ENCODE measurements around the gene ABCC2.

DNA sequence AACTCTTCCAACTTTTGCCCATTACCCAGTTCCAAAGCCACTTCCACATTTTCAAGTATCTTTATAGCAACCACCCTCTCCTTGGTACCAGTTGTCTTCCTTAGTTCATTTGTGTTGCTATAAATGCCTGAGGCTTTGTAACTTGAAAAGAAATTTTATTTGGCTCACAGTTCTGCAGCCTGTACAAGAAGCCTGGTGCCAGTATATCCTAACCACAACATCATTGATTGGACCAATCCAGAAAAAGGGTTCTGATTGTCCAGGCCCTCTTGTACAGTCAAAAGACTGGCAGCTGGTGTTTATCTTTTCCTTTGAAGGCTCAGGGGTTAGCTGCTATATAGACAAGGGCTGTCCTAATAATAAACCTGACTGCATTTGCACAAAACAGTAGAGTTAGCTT, 21.1 kb upstream of the ABCC2 start:
- TF ChIP-seq, protein P1, sequence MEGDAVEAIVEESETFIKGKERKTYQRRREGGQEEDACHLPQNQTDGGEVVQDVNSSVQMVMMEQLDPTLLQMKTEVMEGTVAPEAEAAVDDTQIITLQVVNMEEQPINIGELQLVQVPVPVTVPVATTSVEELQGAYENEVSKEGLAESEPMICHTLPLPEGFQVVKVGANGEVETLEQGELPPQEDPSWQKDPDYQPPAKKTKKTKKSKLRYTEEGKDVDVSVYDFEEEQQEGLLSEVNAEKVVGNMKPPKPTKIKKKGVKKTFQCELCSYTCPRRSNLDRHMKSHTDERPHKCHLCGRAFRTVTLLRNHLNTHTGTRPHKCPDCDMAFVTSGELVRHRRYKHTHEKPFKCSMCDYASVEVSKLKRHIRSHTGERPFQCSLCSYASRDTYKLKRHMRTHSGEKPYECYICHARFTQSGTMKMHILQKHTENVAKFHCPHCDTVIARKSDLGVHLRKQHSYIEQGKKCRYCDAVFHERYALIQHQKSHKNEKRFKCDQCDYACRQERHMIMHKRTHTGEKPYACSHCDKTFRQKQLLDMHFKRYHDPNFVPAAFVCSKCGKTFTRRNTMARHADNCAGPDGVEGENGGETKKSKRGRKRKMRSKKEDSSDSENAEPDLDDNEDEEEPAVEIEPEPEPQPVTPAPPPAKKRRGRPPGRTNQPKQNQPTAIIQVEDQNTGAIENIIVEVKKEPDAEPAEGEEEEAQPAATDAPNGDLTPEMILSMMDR (IDR thresholded peaks at IDR 0.05) = no peak
- TF ChIP-seq POLR2A (IDR thresholded peaks at IDR 0.05) = no peak
